Peyer's patch (tissue), 4 donors: Measurements from ENCODE around the gene HMX1. TPM values are rescaled to one million over a fixed set of nuclear protein-coding genes. Genes with fewer than 3 reads are reported as not detected.

Source experiments
- DNase-seq, 3 donors: peaks; one replicate each; pipeline ENCODE4 v3.0.0-alpha.2; 2017 to 2019
- H3K27ac ChIP-seq, 4 donors: fragments of 200-600 bp; sonication (generic); one replicate each; pipeline ENCODE4 v1.5.1; 2016 to 2019
- H3K27me3 ChIP-seq, 2 donors: fragments of 200-600 bp; sonication (generic); one replicate each; pipeline ENCODE4 v1.5.1; 2019
- H3K36me3 ChIP-seq, 3 donors: fragments of 200-600 bp; sonication (generic); one replicate each; pipeline ENCODE4 v1.5.1; 2016 to 2019
- H3K4me1 ChIP-seq, 4 donors: fragments of 200-600 bp; sonication (generic); one replicate each; pipeline ENCODE4 v1.5.1; 2016 to 2019
- H3K4me3 ChIP-seq, 4 donors: fragments of 200-600 bp; sonication (generic); 1 replicate in 3 of 4; 2 replicates in 1 of 4; pipeline ENCODE4 v1.5.1; 2016 to 2019; ENCODE audit warnings: mild to moderate bottlenecking in 1 of 4
- H3K9me3 ChIP-seq, 4 donors: fragments of 200-600 bp; sonication (generic); one replicate each; pipeline ENCODE4 v1.5.1; 2016 to 2019; ENCODE audit warnings: mild to moderate bottlenecking in 1 of 4
- POLR2A ChIP-seq, 2 donors: fragments of 450-650 bp; IDR thresholded peaks; one replicate each; pipeline ENCODE4 v1.5.1; 2017; ENCODE audit warnings: antibody characterized with exemption in 2 of 2, mild to moderate bottlenecking in 2 of 2, moderate library complexity in 2 of 2
- total RNA-seq, 4 donors: library from RNA; depleted of rRNA; stranded (reverse); fragments of >200 nt; gene quantifications; one replicate each; pipeline ENCODE4 v1.1.0, GENCODE V29; 2016
- TF ChIP-seq, protein P1 (sequence below), 6 experiments: fragments of 450-650 bp in 4 of 6; fragments of 200-600 bp in 2 of 6; sonication (generic) in 1 of 6; IDR thresholded peaks; one replicate each; pipeline ENCODE4 v1.5.1; 2017 to 2019; ENCODE audit warnings: antibody characterized with exemption in 6 of 6, mild to moderate bottlenecking in 3 of 6, moderate library complexity in 1 of 6

Gene HMX1
- total RNA-seq, 4 donors from 2014 or later: not detected

DNA sequence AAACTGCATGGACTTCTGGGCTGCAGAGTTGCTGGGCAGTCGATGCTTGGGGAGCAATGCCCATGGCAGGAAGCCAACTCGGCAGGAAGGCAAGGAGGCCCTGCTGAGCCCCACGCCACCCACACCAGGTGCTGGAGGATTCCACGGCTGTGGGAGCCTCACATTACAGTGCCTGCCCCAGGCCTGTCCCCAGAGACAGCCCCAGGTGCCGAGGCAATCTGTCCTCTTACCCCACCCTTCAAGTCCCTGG, 53.9 kb downstream of the HMX1 start:
- TF ChIP-seq, protein P1, sequence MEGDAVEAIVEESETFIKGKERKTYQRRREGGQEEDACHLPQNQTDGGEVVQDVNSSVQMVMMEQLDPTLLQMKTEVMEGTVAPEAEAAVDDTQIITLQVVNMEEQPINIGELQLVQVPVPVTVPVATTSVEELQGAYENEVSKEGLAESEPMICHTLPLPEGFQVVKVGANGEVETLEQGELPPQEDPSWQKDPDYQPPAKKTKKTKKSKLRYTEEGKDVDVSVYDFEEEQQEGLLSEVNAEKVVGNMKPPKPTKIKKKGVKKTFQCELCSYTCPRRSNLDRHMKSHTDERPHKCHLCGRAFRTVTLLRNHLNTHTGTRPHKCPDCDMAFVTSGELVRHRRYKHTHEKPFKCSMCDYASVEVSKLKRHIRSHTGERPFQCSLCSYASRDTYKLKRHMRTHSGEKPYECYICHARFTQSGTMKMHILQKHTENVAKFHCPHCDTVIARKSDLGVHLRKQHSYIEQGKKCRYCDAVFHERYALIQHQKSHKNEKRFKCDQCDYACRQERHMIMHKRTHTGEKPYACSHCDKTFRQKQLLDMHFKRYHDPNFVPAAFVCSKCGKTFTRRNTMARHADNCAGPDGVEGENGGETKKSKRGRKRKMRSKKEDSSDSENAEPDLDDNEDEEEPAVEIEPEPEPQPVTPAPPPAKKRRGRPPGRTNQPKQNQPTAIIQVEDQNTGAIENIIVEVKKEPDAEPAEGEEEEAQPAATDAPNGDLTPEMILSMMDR (IDR thresholded peaks at IDR 0.05): no peak
- TF ChIP-seq POLR2A (IDR thresholded peaks at IDR 0.05): no peak
- Histone ChIP-seq H3K27me3 (no peaks in the 10 kb centered on the region), H3K4me3 (no peak overlapping the region), H3K27ac (no peak overlapping the region), H3K4me1 (no peaks in the 10 kb centered on the region), H3K9me3 (no peaks in the 10 kb centered on the region), H3K36me3 (no peaks in the 10 kb centered on the region)
- DNase-seq: peak in 2 of 3 donors; percentile 19 to 35

DNA sequence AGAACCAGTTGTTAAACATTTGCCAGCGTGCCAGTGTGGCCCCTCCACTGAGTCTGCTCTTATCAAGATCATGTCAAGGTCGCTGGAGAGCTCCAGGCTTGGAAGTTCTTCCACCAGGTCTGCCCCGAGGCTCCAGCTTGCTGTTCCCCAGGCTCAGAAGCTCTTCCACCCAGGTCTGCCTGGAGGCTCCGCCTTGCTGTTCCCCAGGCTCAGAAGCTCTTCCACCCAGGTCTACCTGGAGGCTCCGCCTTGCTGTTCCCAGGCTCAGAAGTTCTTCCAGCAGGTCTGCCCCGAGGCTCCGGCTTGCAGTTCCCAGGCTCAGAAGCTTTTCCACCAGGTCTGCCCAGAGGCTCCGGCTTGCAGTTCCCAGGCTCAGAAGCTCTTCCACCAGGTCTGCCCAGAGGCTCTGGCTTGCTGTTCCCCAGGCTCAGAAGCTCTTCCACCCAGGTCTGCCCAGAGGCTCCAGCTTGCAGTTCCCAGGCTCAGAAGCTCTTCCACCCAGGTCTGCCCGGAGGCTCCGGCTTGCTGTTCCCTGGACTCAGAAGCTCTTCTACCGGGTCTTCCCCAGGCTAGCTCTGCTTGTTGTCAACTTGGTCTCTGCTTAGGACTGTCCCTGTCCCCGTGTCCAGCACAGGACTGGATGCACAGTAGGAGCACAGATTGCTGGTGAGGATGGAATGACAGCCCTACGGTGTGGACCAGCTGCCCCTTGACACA, 54.4 kb downstream of the HMX1 start:
- no peak for TF ChIP-seq POLR2A (IDR thresholded peaks at IDR 0.05)
- TF ChIP-seq, protein P1 (IDR thresholded peaks at IDR 0.05): no peak
- no peak overlapping the region for H3K27ac ChIP-seq
- no peak overlapping the region for H3K4me3 ChIP-seq
- H3K27me3 ChIP-seq: no peaks in the 10 kb centered on the region
- no peaks in the 10 kb centered on the region for H3K9me3 ChIP-seq
- no peaks in the 10 kb centered on the region for H3K4me1 ChIP-seq
- peak in 1 of 3 donors; percentile 34 for DNase-seq
- no peaks in the 10 kb centered on the region for H3K36me3 ChIP-seq
